GM12891 (cell line): ENCODE measurements around the gene F2R.

Source experiments
- PAX5 ChIP-seq: IDR thresholded peaks from 2 replicates; pipeline ENCODE4 v1.6.1; 2011; ENCODE audit warnings: low read length, moderate library complexity, mild to moderate bottlenecking; ENCODE audit not compliant: insufficient read depth, severe bottlenecking
- POLR2A ChIP-seq: IDR thresholded peaks from 2 replicates; pipeline ENCODE4 v1.6.1; 2011; ENCODE audit warnings: low read depth, low read length, control low read depth
- POLR2AphosphoS5 ChIP-seq: IDR thresholded peaks from 2 replicates; pipeline ENCODE4 v1.6.1; 2011; ENCODE audit warnings: low read depth, low read length, control low read depth
- POU2F2 ChIP-seq: IDR thresholded peaks from 2 replicates; pipeline ENCODE4 v1.6.1; 2011; ENCODE audit warnings: low read depth, mild to moderate bottlenecking, control low read depth, low read length, moderate library complexity
- SPI1 ChIP-seq: IDR thresholded peaks from 2 replicates; pipeline ENCODE4 v1.6.1; 2011; ENCODE audit warnings: low read depth, low read length, control low read depth
- TAF1 ChIP-seq: IDR thresholded peaks from 2 replicates; pipeline ENCODE4 v1.6.1; 2011; ENCODE audit warnings: low read depth, low read length, control low read depth

GRCh38 chr5:76771705-76772405 is 55.9 kb downstream of the F2R start:
- TF ChIP-seq POLR2AphosphoS5 (no peak), POLR2A (no peak), TAF1 (no peak), SPI1 (no peak), PAX5 (no peak), POU2F2 (no peak)
